HepG2 (cell line): ENCODE measurements around the gene NEURL4. TPM values are rescaled to one million over a fixed set of nuclear protein-coding genes. Genes with fewer than 3 reads are reported as not detected.

ENCODE experiments used
- ATAC-seq: fragments of 200-7000 bp; cut with Tn5 transposase; 3 replicates; pipeline ENCODE4 v1.9.1; 2020; ENCODE audit warnings: mild to moderate bottlenecking, moderate library complexity
- BruUV-seq: library from RNA; stranded (reverse); fragments of 400-500 nt; replicated peaks from 2 replicates; lab custom pipeline; 2021; lab: Mats Ljungman, UMichigan
- CTCF ChIA-PET: fragments of 300-600 bp; formaldehyde crosslinking; extraction: SDS; loops from one replicate; lab custom pipeline; 2021; ENCODE audit warnings: low total read pairs, inconsistent platforms, low intra/inter-chr PET ratio; lab: Yijun Ruan, JAX
- POLR2A ChIA-PET: fragments of 350-600 bp; sonication (Branson Sonifier 250); formaldehyde crosslinking; loops from one replicate; lab custom pipeline; 2020; ENCODE audit warnings: antibody characterized with exemption, inconsistent platforms; lab: Yijun Ruan, JAX
- DNase-seq: peaks from one replicate; pipeline ENCODE4 v3.0.0-alpha.2; 2015; ENCODE audit warnings: low spot score
- FAIRE-seq: peaks from 3 replicates; lab custom pipeline; 2011; peaks lifted over from hg19 to GRCh38; lab: Jason Lieb, UNC
- H2AFZ ChIP-seq: one replicate; pipeline ENCODE4 v1.6.1; 2011; ENCODE audit warnings: low read length, inconsistent platforms
- H3K27ac ChIP-seq: fragments of 300-600 bp; 3 replicates; pipeline ENCODE4 v1.8.0; 2011; ENCODE audit warnings: mixed run types, mild to moderate bottlenecking, mixed read lengths, low read length, inconsistent platforms; ENCODE audit not compliant: insufficient read depth; ENCODE audit errors: extremely low read length
- H3K27me3 ChIP-seq, 2 experiments: fragments of 200-600 bp in 1 of 2; 2 replicates in 1 of 2; 3 replicates in 1 of 2; pipeline versions ENCODE4 v1.6.0 to v1.8.0; 2011; ENCODE audit warnings: low read length in 2 of 2, mild to moderate bottlenecking in 2 of 2, moderate library complexity in 2 of 2, inconsistent platforms in 1 of 2; ENCODE audit not compliant: insufficient read depth in 2 of 2, control insufficient read depth in 1 of 2
- H3K36me3 ChIP-seq, 2 experiments: fragments of 200-600 bp in 1 of 2; replicated peaks in 1 of 2; 2 replicates in 1 of 2; 3 replicates in 1 of 2; pipeline versions ENCODE4 v1.5.1 to v1.8.0; 2011; ENCODE audit warnings: low read length in 2 of 2, inconsistent platforms in 1 of 2; ENCODE audit not compliant: insufficient read depth in 2 of 2, control insufficient read depth in 1 of 2
- H3K4me1 ChIP-seq: 2 replicates; pipeline ENCODE4 v1.5.1; 2012; ENCODE audit warnings: low read length, inconsistent platforms; ENCODE audit not compliant: insufficient read depth
- H3K4me2 ChIP-seq: 2 replicates; pipeline ENCODE4 v1.6.0; 2011; ENCODE audit warnings: low read depth, low read length, inconsistent platforms
- H3K4me3 ChIP-seq, 3 experiments: fragments of 200-600 bp in 1 of 3; sonication (generic), shearing (Covaris generic) in 1 of 3; replicated peaks in 1 of 3; 2 replicates each; pipeline ENCODE4 v1.5.1; 2011 to 2016; ENCODE audit warnings: low read length in 3 of 3, inconsistent platforms in 2 of 3, low read depth in 2 of 3, mild to moderate bottlenecking in 2 of 3, control low read depth in 1 of 3, mixed read lengths in 1 of 3; ENCODE audit not compliant: insufficient read depth in 1 of 3
- H3K79me2 ChIP-seq: one replicate; pipeline ENCODE4 v1.6.1; 2011; ENCODE audit warnings: low read length, inconsistent platforms; ENCODE audit not compliant: insufficient read depth
- H3K9ac ChIP-seq: 2 replicates; pipeline ENCODE4 v1.6.0; 2011; ENCODE audit warnings: mild to moderate bottlenecking, low read depth, low read length, inconsistent platforms; ENCODE audit not compliant: insufficient read depth
- H3K9me3 ChIP-seq: 2 replicates; pipeline ENCODE4 v1.5.1; 2012; ENCODE audit warnings: mild to moderate bottlenecking, low read length
- H4K20me1 ChIP-seq: 2 replicates; pipeline ENCODE4 v1.6.0; 2011; ENCODE audit warnings: inconsistent platforms, mild to moderate bottlenecking, low read length, moderate library complexity; ENCODE audit not compliant: insufficient read depth
- ARID5B ChIP-seq: IDR thresholded peaks from 2 replicates; pipeline ENCODE4 v1.4.0; 2020; ENCODE audit warnings: mild to moderate bottlenecking, missing genetic modification reagents
- CBX5 ChIP-seq: sonication (generic); formaldehyde crosslinking; IDR thresholded peaks from 2 replicates; pipeline ENCODE4 v1.4.0; 2020; ENCODE audit warnings: missing genetic modification reagents, borderline replicate concordance
- ELF1 ChIP-seq: sonication (generic); formaldehyde crosslinking; IDR thresholded peaks from 2 replicates; pipeline ENCODE4 v1.4.0; 2020; ENCODE audit warnings: missing genetic modification reagents
- FOSL1 ChIP-seq: sonication (generic); formaldehyde crosslinking; IDR thresholded peaks from 2 replicates; pipeline ENCODE4 v1.9.0; 2021; ENCODE audit warnings: missing genetic modification reagents, borderline replicate concordance
- FOXP1 ChIP-seq, 2 experiments: fragments of 450-650 bp in 1 of 2; IDR thresholded peaks; 2 replicates each; pipeline ENCODE4 v1.6.1; 2017 to 2018; ENCODE audit warnings: antibody characterized with exemption in 1 of 2
- GLI4 ChIP-seq: sonication (generic); formaldehyde crosslinking; IDR thresholded peaks from 2 replicates; pipeline ENCODE4 v1.5.1; 2020; ENCODE audit warnings: missing genetic modification reagents, mild to moderate bottlenecking, moderate library complexity, borderline replicate concordance
- HOXA3 ChIP-seq: sonication (generic); formaldehyde crosslinking; IDR thresholded peaks from 2 replicates; pipeline ENCODE4 v1.5.0; 2020; ENCODE audit warnings: missing genetic modification reagents
- MZF1 ChIP-seq: sonication (generic); formaldehyde crosslinking; IDR thresholded peaks from 2 replicates; pipeline ENCODE4 v1.8.1; 2023; ENCODE audit warnings: mild to moderate bottlenecking, missing genetic modification reagents, borderline replicate concordance
- NBN ChIP-seq: fragments of 450-650 bp; conservative IDR thresholded peaks from 2 replicates; pipeline ENCODE4 v1.6.1; 2017
- NFE2 ChIP-seq: sonication (generic); formaldehyde crosslinking; IDR thresholded peaks from 2 replicates; pipeline ENCODE4 v1.4.0; 2020; ENCODE audit warnings: missing genetic modification reagents
- PHF8 ChIP-seq: sonication (generic); formaldehyde crosslinking; IDR thresholded peaks from 2 replicates; pipeline ENCODE4 v1.5.0; 2020; ENCODE audit warnings: missing genetic modification reagents
- RFX1 ChIP-seq: fragments of 450-650 bp; IDR thresholded peaks from 2 replicates; pipeline ENCODE4 v1.6.1; 2017
- TBX2 ChIP-seq: sonication (generic); formaldehyde crosslinking; IDR thresholded peaks from 2 replicates; pipeline ENCODE4 v1.5.0; 2020; ENCODE audit warnings: missing genetic modification reagents, mild to moderate bottlenecking, borderline replicate concordance
- TOPORS ChIP-seq: sonication (generic); formaldehyde crosslinking; IDR thresholded peaks from 2 replicates; pipeline ENCODE4 v1.8.0; 2023; ENCODE audit warnings: mild to moderate bottlenecking, missing genetic modification reagents
- ZBTB21 ChIP-seq: sonication (generic); formaldehyde crosslinking; IDR thresholded peaks from 2 replicates; pipeline ENCODE4 v1.4.0; 2020; ENCODE audit warnings: missing genetic modification reagents
- ZNF263 ChIP-seq: sonication (generic); formaldehyde crosslinking; IDR thresholded peaks from 2 replicates; pipeline ENCODE4 v1.4.0; 2020; ENCODE audit warnings: missing genetic modification reagents
- ZNF276 ChIP-seq: sonication (generic); formaldehyde crosslinking; IDR thresholded peaks from 2 replicates; pipeline ENCODE4 v1.4.0; 2020; ENCODE audit warnings: mild to moderate bottlenecking, low read depth, missing genetic modification reagents
- ZNF674 ChIP-seq: sonication (generic); formaldehyde crosslinking; IDR thresholded peaks from 2 replicates; pipeline ENCODE4 v1.5.0; 2020; ENCODE audit warnings: low read depth, mild to moderate bottlenecking, missing genetic modification reagents
- WGBS: methylation state at CpG from one replicate; pipeline ENCODE4 v1.1.6; 2017; ENCODE audit warnings: low lambda C conversion rate; 5-methylcytosine and 5-hydroxymethylcytosine counted together
- in situ Hi-C: cut with HindIII; loops from 2 replicates; pipeline ENCODE4 v1.10.0; 2017; ENCODE audit warnings: low pct_unique_long_range_greater_than_20kb; ENCODE audit not compliant: extremely low pct_ligation_motif_present
- intact Hi-C: fragments of 100-400 bp; cut with micrococcal nuclease; formaldehyde crosslinking; loops from one replicate; pipeline ENCODE4 v1.10.0; 2022; ENCODE audit not compliant: unreplicated experiment
- polyA plus RNA-seq, 8 experiments: library from polyadenylated mRNA; depleted of rRNA in 3 of 8; stranded (reverse) in 7 of 8; unstranded in 1 of 8; fragments of >200 nt; fragmentation: Illumina TruSeq in 4 of 8; extraction: Trizol in 4 of 8; gene quantifications; 2 replicates each; pipeline versions ENCODE4 v1.2.1 to v1.2.3, GENCODE V29; 2011 to 2016; ENCODE audit warnings: low read depth in 4 of 8, missing spikeins in 1 of 8, mixed read lengths in 1 of 8; ENCODE audit not compliant: insufficient read depth in 1 of 8
- total RNA-seq, 5 experiments: library from RNA; depleted of rRNA; stranded (reverse); fragments of >200 nt; fragmentation: Illumina TruSeq; extraction: Trizol; gene quantifications; 2 replicates each; pipeline ENCODE4 v1.2.3, GENCODE V29; 2016; ENCODE audit warnings: low read depth in 1 of 5

NEURL4 gene
- total and polyA plus RNA-seq, 2 of the 13 experiments (the other 11 are each of a cell fraction or from before 2014, with no cell fraction given) = 14.8 to 15.7 TPM

- TF ChIP-seq ARID5B (CRISPR knock-in tag) (no peak), HOXA3 (CRISPR knock-in tag) (no peak), FOSL1 (no peak)
- TF ChIP-seq, all 625 proteins: peak for 0
Observed at GRCh38 chr17:7356756-7357155, 27.6 kb upstream of the NEURL4 start (continued).

GRCh38 chr17:7356072-7356549 is 27.0 kb upstream of the NEURL4 start:
- intact Hi-C loops (loop anchor here (5.0 to 10.0 kb wide), 4 partner anchors 46 to 209 kb away; partner anchors contain the start of genes POLR2A, SENP3, SLC35G6 and TMEM256), in situ Hi-C loops (loop anchor here (5.0 kb wide), 1 partner anchor 81 kb away; the partner anchor contains the start of genes FGF11 and TMEM102)
- peaks cover 26% of the 10 kb centered on the region for H3K4me1 ChIP-seq
- no TSS peak for BruUV-seq
- H3K27me3 ChIP-seq = peaks cover 0 to 11% of the 10 kb centered on the region in 2 experiments; a peak in 2 of 5 replicates
- 13% methylated on average over 7 of the region's 12 CpGs for WGBS
- H2AFZ ChIP-seq = no peak overlapping the region
- no peak overlapping the region; the same call in 1 of the 2 replicates for H3K4me2 ChIP-seq
- H4K20me1 ChIP-seq = no peaks in the 10 kb centered on the region
- FAIRE-seq (peak; percentile 71), ATAC-seq (peak; percentile 51), DNase-seq (no peak)
- no peaks in the 10 kb centered on the region for H3K79me2 ChIP-seq
- ChIA-PET CTCF (interaction anchor here (0.7 to 2.0 kb wide), 4 partner anchors 44 to 204 kb away, joined by 3 to 11 read pairs (median 4); partner anchors contain the start of gene CHRNB1), POLR2A (interaction anchor here (0.9 to 7.0 kb wide), 7 partner anchors 27 to 228 kb away, joined by 3 to 44 read pairs (median 4); partner anchors contain the start of genes CHRNB1, MPDU1, NEURL4 and POLR2A)
- no peak overlapping the region for H3K4me3 ChIP-seq
- no peak overlapping the region for H3K9ac ChIP-seq
- H3K27ac ChIP-seq = no peak overlapping the region
- no peaks in the 10 kb centered on the region for H3K36me3 ChIP-seq
- H3K9me3 ChIP-seq = no peaks in the 10 kb centered on the region
- TF ChIP-seq PHF8 (CRISPR knock-in tag) = 0 out of 2 replicates have a peak, but pooled peaks have one; percentile 32
- no peak for TF ChIP-seq GLI4 (CRISPR knock-in tag)
- TF ChIP-seq CBX5 (CRISPR knock-in tag) = peak; percentile 45; the same call in 1 of the 2 replicates
- no peak for TF ChIP-seq ZBTB21 (CRISPR knock-in tag)
- TF ChIP-seq RFX1 = no peak
- TF ChIP-seq ELF1 (CRISPR knock-in tag) = peak; percentile 33; the same call in 1 of the 2 replicates
- no peak for TF ChIP-seq NBN
- no peak for TF ChIP-seq MZF1 (CRISPR knock-in tag)
- TF ChIP-seq TOPORS = no peak
- TF ChIP-seq ZNF674 (CRISPR knock-in tag) = no peak
- no peak for TF ChIP-seq ZNF263 (CRISPR knock-in tag)
- no peak for TF ChIP-seq FOXP1 (IDR thresholded peaks at IDR 0.05)
- no peak for TF ChIP-seq FOXP1 (CRISPR knock-in tag; IDR thresholded peaks at IDR 0.05)
- no peak for TF ChIP-seq NFE2 (CRISPR knock-in tag)
- peak; percentile 56; the same call in 1 of the 2 replicates for TF ChIP-seq ZNF276 (CRISPR knock-in tag)
- peak; percentile 57; the same call in 1 of the 2 replicates for TF ChIP-seq TBX2 (CRISPR knock-in tag)
